AG04449 (cell line): ENCODE data around the gene TRIM33.

ENCODE experiments used
- CTCF ChIA-PET: fragments of 350-600 bp; formaldehyde crosslinking; extraction: SDS; loops from one replicate; lab custom pipeline; 2021; ENCODE audit warnings: antibody characterized with exemption; lab: Yijun Ruan, JAX
- POLR2A ChIA-PET: fragments of 400-600, 350-600 bp; formaldehyde crosslinking; extraction: SDS; loops from one replicate; lab custom pipeline; 2020; ENCODE audit warnings: antibody characterized with exemption, inconsistent platforms; lab: Yijun Ruan, JAX
- DNase-seq: peaks from one replicate; pipeline ENCODE4 v3.0.0-alpha.2; 2010; ENCODE audit warnings: low read depth, low spot score
- H3K4me3 ChIP-seq: 2 replicates; pipeline ENCODE4 v1.5.1; 2011; ENCODE audit warnings: low read depth, mild to moderate bottlenecking, control low read depth, low read length
- TF ChIP-seq, protein P1 (sequence below): IDR thresholded peaks from one replicate; pipeline ENCODE4 v1.5.1; 2011; ENCODE audit warnings: mild to moderate bottlenecking, moderate library complexity, low read length, control low read depth, inconsistent platforms; ENCODE audit not compliant: insufficient read depth; ENCODE audit errors: missing control alignments

Gene TRIM33

DNA sequence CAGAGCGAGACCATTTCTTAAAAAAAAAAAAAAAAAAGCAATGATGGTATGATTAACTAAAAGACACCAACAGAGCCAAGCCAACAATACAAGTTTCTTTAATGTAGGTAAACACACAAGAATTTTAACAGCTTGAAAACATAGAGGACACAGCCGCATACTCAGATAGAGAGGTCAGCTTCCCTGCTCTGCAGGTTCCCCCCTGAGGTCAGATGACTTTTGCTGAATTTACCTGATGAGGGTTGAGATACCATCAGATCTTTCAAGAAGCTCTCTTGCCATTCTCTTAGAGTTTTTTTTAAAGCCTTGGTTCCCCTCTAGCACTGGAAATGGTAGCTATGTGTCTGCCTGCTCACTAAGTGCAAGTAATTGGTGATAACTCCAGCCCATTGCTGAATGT lies 39.3 kb upstream of the TRIM33 start:
- CTCF ChIA-PET: no interaction called here
- TF ChIP-seq, protein P1, sequence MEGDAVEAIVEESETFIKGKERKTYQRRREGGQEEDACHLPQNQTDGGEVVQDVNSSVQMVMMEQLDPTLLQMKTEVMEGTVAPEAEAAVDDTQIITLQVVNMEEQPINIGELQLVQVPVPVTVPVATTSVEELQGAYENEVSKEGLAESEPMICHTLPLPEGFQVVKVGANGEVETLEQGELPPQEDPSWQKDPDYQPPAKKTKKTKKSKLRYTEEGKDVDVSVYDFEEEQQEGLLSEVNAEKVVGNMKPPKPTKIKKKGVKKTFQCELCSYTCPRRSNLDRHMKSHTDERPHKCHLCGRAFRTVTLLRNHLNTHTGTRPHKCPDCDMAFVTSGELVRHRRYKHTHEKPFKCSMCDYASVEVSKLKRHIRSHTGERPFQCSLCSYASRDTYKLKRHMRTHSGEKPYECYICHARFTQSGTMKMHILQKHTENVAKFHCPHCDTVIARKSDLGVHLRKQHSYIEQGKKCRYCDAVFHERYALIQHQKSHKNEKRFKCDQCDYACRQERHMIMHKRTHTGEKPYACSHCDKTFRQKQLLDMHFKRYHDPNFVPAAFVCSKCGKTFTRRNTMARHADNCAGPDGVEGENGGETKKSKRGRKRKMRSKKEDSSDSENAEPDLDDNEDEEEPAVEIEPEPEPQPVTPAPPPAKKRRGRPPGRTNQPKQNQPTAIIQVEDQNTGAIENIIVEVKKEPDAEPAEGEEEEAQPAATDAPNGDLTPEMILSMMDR: no peak
- POLR2A ChIA-PET: no interaction called here
- no peak for DNase-seq
- no peak overlapping the region for H3K4me3 ChIP-seq

GRCh38 chr1:114549137-114549536 lies 38.1 kb upstream of the TRIM33 start:
- CTCF ChIA-PET: interaction anchor here (2.2 kb wide), 1 partner anchor 9 kb away, joined by 4 read pairs; no protein-coding TSS in a partner anchor
- POLR2A ChIA-PET: no interaction called here
- no peak for DNase-seq

GRCh38 chr1:114547076-114547475 lies 36.1 kb upstream of the TRIM33 start:
- no peak overlapping the region for H3K4me3 ChIP-seq
- no peak for DNase-seq
- ChIA-PET POLR2A (no interaction called here), CTCF (interaction anchor here (2.2 kb wide), 1 partner anchor 11 kb away, joined by 4 read pairs; no protein-coding TSS in a partner anchor)
- TF ChIP-seq, protein P1: no peak

More at GRCh38 chr1:114549137-114549536, 38.1 kb upstream of the TRIM33 start:
- no peak overlapping the region for H3K4me3 ChIP-seq
- TF ChIP-seq, protein P1: no peak

DNA sequence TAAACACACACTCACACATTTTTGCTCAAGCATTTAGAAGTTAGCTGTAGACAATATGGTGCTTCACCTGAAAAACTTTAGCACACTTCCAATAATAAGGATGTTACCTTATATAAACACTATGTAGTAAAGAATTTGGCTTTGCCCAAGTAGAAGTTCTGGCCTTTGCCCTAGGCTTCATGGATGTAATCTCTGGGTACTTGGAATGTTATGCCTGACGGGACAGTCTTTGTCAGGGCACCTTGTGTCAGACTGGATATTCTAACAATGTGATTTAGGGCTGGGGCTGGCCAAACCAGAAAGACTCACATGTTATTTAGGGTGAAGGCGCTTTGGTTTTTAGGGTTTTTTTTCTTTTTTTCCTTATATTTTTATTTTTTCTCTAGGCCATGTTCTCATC lies 34.8 kb upstream of the TRIM33 start:
- TF ChIP-seq, protein P1: no peak
- no peak overlapping the region for H3K4me3 ChIP-seq
- no peak for DNase-seq
- ChIA-PET POLR2A (no interaction called here), CTCF (no interaction called here)

GRCh38 chr1:114545315-114545714 lies 34.3 kb upstream of the TRIM33 start:
- DNase-seq: no peak
- CTCF ChIA-PET: no interaction called here
- TF ChIP-seq, protein P1: no peak
- POLR2A ChIA-PET: no interaction called here
- no peak overlapping the region for H3K4me3 ChIP-seq

DNA sequence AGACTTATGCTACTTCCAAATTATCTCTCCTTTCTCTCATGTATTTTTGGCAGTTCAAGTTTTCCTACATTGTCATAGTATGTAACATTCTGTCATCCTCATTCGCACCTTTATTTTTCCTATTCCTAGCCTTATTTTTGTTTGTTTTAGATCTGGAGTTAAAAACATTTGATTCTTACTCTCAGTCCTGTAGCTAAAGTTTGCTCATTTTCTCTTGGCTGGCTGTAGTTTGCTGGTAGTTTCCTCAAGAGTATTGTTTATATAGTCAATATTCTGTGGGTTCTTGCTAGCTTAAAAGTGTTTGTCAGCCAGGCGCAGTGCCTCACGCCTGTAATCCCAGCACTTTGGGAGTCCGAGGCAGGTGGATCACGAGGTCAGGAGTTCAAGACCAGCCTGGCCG lies 29.8 kb upstream of the TRIM33 start:
- H3K4me3 ChIP-seq: no peak overlapping the region
- TF ChIP-seq, protein P1: no peak
- ChIA-PET POLR2A (no interaction called here), CTCF (no interaction called here)
- no peak for DNase-seq
